Heart left ventricle (tissue), 16 donors: ENCODE data around the gene ERFE. TPM values are rescaled to one million over a fixed set of nuclear protein-coding genes. Genes with fewer than 3 reads are reported as not detected.

Experiments used
- ATAC-seq, 4 donors: fragments of 200-7000 bp; cut with Tn5 transposase; one replicate each; pipeline ENCODE4 v1.9.1; 2020 to 2022; ENCODE audit warnings: moderate library complexity in 4 of 4, mild to moderate bottlenecking in 3 of 4, moderate number of reproducible peaks in 1 of 4
- DNase-seq, 5 donors: peaks; one replicate each; pipeline ENCODE4 v3.0.0-alpha.2; 2020
- H3K27ac ChIP-seq, 12 donors: fragments of 200-600 bp; sonication (generic) in 4 of 12; one replicate each; pipeline versions ENCODE4 v1.5.0 to v1.8.0; 2016 to 2022; ENCODE audit warnings: mild to moderate bottlenecking in 2 of 12
- H3K27me3 ChIP-seq, 9 donors: fragments of 200-600 bp; sonication (generic) in 2 of 9; one replicate each; pipeline versions ENCODE4 v1.5.1 to v1.8.0; 2016 to 2022; ENCODE audit warnings: mild to moderate bottlenecking in 3 of 9
- H3K36me3 ChIP-seq, 9 donors: fragments of 200-600 bp; sonication (generic) in 2 of 9; one replicate each; pipeline versions ENCODE4 v1.5.0 to v1.8.0; 2018 to 2022; ENCODE audit warnings: mild to moderate bottlenecking in 2 of 9
- H3K4me1 ChIP-seq, 12 donors: fragments of 200-600 bp; sonication (generic) in 4 of 12; one replicate each; pipeline versions ENCODE4 v1.5.0 to v1.8.0; 2016 to 2022; ENCODE audit warnings: mild to moderate bottlenecking in 3 of 12
- H3K4me3 ChIP-seq, 12 donors: fragments of 200-600 bp; sonication (generic) in 4 of 12; one replicate each; pipeline versions ENCODE4 v1.5.0 to v1.8.0; 2017 to 2022; ENCODE audit warnings: mild to moderate bottlenecking in 9 of 12, moderate library complexity in 4 of 12
- H3K9me3 ChIP-seq, 12 donors: fragments of 200-600 bp; sonication (generic) in 4 of 12; one replicate each; pipeline versions ENCODE4 v1.5.0 to v1.8.0; 2016 to 2022; ENCODE audit warnings: mild to moderate bottlenecking in 1 of 12
- POLR2A ChIP-seq, 2 donors: fragments of 450-650 bp; IDR thresholded peaks; one replicate each; pipeline ENCODE4 v1.6.1; 2017; ENCODE audit warnings: antibody characterized with exemption in 2 of 2, mild to moderate bottlenecking in 2 of 2, moderate library complexity in 2 of 2
- WGBS, 4 donors: extraction: QIAGEN DNeasy Blood & Tissue Kit in 2 of 4; methylation state at CpG; one replicate each; pipeline versions ENCODE4 v1.1.5 to v1.1.7; 2013 to 2018; 5-methylcytosine and 5-hydroxymethylcytosine counted together
- intact Hi-C, 10 donors: fragments of 100-400 bp; cut with DNase I; formaldehyde crosslinking; loops; one replicate each; pipeline versions ENCODE4 v1.11.1 to v1.14.2; 2022
- polyA plus RNA-seq, 2 donors: library from polyadenylated mRNA; stranded (reverse); fragments of 200-250 nt; gene quantifications; one replicate each; pipeline ENCODE4 v1.2.3, GENCODE V29; 2013
- total RNA-seq, 9 donors: library from RNA; depleted of rRNA in 2 of 9; stranded (reverse); fragments of >200 nt in 2 of 9; fragmentation: NEBNext Ultra II Directional in 3 of 9; extraction: Animal tissue kit (Norgen Biotek cat#: 25700) in 3 of 9; gene quantifications; one replicate each; pipeline versions ENCODE4 v1.1.0 to v1.2.4, GENCODE V29; 2016 to 2023
- TF ChIP-seq, protein P1 (sequence below), 12 donors: fragments of 200-600 bp; sonication (generic) in 4 of 12; IDR thresholded peaks; one replicate each; pipeline versions ENCODE4 v1.5.0 to v1.8.0; 2018 to 2022; ENCODE audit warnings: antibody characterized with exemption in 12 of 12, mild to moderate bottlenecking in 5 of 12
- donor health status: ischemic (EF 13 %, LVEDD 7.1; RV severe dilation, severe dysfunction).
- donor health status: healthy with polysubstance abuse.
- donor health status: DM: no; HTN: yes; CAD: no.
- donor health status: DM: no; HTN: no; CAD: no.
- donor health status: ischemic (EF 25% LVEDD 6.9; RV normal size, moderate dysfunction).
- donor health status: ischemic (EF 25% LVEDD 5.7; RV mildly dilated, moderate dysfunction).
- donor health status: healthy.
- donor health status: DM: yes; HTN: yes; CAD: no.
- donor health status: ischemic (EF 35%, LVEDD 5.7; RV mildly dilated, moderate dysfunction).
- donor health status: nonischemic (EF 11% LVEDD 7.7; RV severe dilation, severe dysfunction).
- donor health status: DM: yes; HTN: yes; CAD: no.
- donor health status: PGD.
- donor health status: ischemic (EF 29% LVEDD 5.4; RV normal size, mild dysfunction).
- donor health status: nonischemic (EF 23%, LVEDD 6.1; RV moderate dilation, normal function).

The ERFE gene
- total and polyA plus RNA-seq, 11 donors: 0.08 to 1.8 (median 0.48) TPM; not detected in 3

DNA sequence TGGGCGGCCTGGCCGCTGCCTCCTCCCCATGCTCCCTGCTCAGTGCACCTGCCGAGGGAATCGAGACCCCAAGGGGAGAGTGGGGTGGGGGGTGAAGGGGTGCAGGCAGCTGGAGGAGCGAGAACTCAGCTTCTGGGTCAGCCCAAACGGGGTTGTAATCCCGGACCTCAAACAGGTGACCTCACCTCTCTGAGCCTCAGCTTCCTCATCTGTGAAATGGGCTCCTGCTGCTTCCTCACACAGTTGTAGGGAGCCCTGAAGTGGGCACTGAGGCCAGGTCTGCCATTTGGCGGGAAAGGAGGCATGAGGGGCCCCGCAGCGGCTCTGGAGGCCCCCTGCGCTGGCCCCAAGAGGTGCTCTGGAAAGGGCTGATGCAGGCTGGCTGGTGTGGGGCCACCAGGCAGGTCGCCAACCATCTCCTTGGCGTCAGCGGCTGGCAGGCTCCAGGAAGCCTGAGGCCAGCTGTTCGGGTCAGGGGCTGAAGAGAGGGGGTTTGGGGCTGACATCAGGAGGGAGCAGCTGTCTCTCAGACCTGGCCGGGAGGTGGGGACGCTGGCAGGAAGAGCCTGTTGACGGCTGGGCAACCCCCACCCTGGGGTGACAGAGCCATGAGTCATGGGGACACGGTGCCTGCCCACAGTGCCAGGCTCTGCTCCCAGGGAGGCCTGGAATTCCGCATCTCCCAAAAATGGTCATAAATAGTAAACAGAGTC lies 15.4 kb upstream of the ERFE start:
- peaks cover 0 to 9% (median 0%) of the 10 kb centered on the region in 9 donors for H3K36me3 ChIP-seq

DNA sequence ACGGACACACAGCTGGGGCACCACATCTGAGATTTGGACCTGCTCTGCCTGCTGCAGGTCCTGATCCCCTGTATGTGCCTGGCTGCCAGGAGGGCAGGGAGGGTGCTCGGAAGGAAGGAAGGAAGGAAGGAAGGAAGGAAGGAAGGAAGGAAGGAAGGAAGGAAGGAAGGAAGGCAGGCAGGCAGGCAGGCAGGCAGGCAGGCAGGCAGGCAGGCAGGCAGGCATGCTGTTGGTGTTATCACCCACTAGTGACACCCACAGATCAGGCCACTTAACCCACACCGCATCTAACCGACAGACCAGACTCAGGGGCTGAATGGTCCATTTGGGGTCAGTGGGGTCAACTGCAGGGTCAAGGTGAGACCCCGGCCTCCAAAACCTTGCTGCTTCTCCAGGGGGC lies 14.5 kb upstream of the ERFE start:
- H3K9me3 ChIP-seq: no peaks in the 10 kb centered on the region
- TF ChIP-seq, protein P1, sequence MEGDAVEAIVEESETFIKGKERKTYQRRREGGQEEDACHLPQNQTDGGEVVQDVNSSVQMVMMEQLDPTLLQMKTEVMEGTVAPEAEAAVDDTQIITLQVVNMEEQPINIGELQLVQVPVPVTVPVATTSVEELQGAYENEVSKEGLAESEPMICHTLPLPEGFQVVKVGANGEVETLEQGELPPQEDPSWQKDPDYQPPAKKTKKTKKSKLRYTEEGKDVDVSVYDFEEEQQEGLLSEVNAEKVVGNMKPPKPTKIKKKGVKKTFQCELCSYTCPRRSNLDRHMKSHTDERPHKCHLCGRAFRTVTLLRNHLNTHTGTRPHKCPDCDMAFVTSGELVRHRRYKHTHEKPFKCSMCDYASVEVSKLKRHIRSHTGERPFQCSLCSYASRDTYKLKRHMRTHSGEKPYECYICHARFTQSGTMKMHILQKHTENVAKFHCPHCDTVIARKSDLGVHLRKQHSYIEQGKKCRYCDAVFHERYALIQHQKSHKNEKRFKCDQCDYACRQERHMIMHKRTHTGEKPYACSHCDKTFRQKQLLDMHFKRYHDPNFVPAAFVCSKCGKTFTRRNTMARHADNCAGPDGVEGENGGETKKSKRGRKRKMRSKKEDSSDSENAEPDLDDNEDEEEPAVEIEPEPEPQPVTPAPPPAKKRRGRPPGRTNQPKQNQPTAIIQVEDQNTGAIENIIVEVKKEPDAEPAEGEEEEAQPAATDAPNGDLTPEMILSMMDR (IDR thresholded peaks at IDR 0.05): no peak
- TF ChIP-seq POLR2A (IDR thresholded peaks at IDR 0.05): no peak
- H3K4me3 ChIP-seq: no peak overlapping the region
- ATAC-seq: no peak
- intact Hi-C loops: loop anchor here in 3 of 10 donors (5.0 to 10.0 kb wide), 2 partner anchors 287 to 289 kb away; partner anchors contain the start of gene RAMP1 (in 3 of the 3)
- H3K4me1 ChIP-seq: peaks cover 0 to 37% (median 19%) of the 10 kb centered on the region in 12 donors
- H3K27ac ChIP-seq: peak overlapping the region in 8 of 12 donors; percentile 25 to 71 (median 52)
- 82 to 85% (median 83%) methylated on average over 4 to 5 of the region's 5 CpGs for WGBS, 4 donors
- H3K36me3 ChIP-seq: peaks cover 0 to 12% (median 0%) of the 10 kb centered on the region in 9 donors
- no peak for DNase-seq
- H3K27me3 ChIP-seq: no peaks in the 10 kb centered on the region

More for the DNA sequence above, 15.4 kb upstream of the ERFE start:
- Histone ChIP-seq H3K27ac (peak overlapping the region in 10 of 12 donors; percentile 25 to 71 (median 52)), H3K9me3 (no peaks in the 10 kb centered on the region), H3K4me3 (no peak overlapping the region), H3K4me1 (peaks cover 0 to 46% (median 23%) of the 10 kb centered on the region in 12 donors), H3K27me3 (no peaks in the 10 kb centered on the region)
- DNase-seq (peak in 4 of 5 donors; percentile 47 to 84 (median 60)), ATAC-seq (peak; percentile 59 to 80 (median 64))
- WGBS, 4 donors: 45 to 67% (median 55%) methylated on average over 14 to 20 of the region's 20 CpGs
- intact Hi-C loops: loop anchor here in 4 of 10 donors (2.0 to 10.0 kb wide), 3 partner anchors 283 to 289 kb away; partner anchors contain the start of gene RAMP1 (in 3 of the 4)
- TF ChIP-seq POLR2A (IDR thresholded peaks at IDR 0.05): no peak
- TF ChIP-seq, protein P1 (IDR thresholded peaks at IDR 0.05): no peak

DNA sequence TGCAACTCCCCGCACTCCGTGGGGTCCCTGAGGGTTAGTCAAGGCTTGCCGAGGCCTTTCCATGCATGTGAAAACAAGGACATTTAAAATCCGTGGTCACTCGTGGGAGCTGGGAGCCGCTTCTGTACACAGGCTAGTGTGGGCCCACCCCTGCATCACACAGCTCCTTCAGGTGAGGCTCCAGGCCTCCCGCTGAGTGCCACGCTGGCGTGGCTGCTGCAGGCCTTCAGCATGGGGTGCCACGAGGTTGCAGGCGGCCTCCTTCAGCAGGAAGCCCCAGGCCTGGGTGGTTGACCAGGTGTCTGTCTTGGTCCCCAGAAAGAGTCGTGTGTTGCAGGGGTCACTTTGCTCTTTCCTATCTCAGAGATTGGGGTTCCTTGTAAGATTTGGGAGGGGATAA lies 13.7 kb upstream of the ERFE start:
- no peak for ATAC-seq
- H3K36me3 ChIP-seq: peaks cover 0 to 14% (median 0%) of the 10 kb centered on the region in 9 donors
- WGBS, 4 donors: 86 to 89% (median 88%) methylated on average over 8 to 12 of the region's 12 CpGs

More for the DNA sequence above, 13.7 kb upstream of the ERFE start:
- Histone ChIP-seq H3K4me1 (peaks cover 0 to 29% (median 14%) of the 10 kb centered on the region in 12 donors), H3K27me3 (no peaks in the 10 kb centered on the region), H3K27ac (no peak overlapping the region), H3K4me3 (no peak overlapping the region), H3K9me3 (no peaks in the 10 kb centered on the region)
- TF ChIP-seq, protein P1 (IDR thresholded peaks at IDR 0.05): no peak
- TF ChIP-seq POLR2A (IDR thresholded peaks at IDR 0.05): no peak
- DNase-seq: no peak
- intact Hi-C loops: loop anchor here in 2 of 10 donors (10.0 kb wide), 1 partner anchor 290 kb away; the partner anchor contains the start of gene RAMP1 (in 2 of the 2)
